ENCODE data around the gene ZCCHC7. TPM values are rescaled to one million over a fixed set of nuclear protein-coding genes. Genes with fewer than 3 reads are reported as not detected.

Gene ZCCHC7
- polyA plus RNA-seq, 2 of the 4 experiments (the other 2 are of a cell fraction): 15.7 to 30.0 TPM

DNA sequence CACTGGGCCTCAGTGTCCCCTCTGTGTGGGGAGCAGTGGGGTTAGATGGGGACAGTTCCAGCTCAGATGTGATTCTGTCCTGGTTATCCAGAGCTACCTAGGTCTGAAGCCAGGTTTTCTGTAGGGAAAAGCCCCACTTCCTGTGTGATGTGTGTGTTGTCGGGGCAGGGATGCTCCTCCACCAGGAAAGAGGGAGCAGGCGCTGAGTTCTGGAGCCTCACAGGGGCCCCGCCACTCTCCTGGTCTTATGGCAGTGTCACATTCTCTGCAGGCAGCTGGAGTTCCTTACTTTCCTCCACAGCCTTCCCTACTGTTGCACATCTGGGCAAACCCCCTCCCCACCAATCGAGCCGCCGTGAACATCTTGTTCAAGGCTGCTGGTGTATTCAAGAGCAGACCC, 263.0 kb downstream of the ZCCHC7 start (continued):
- no peak for TF ChIP-seq E2F6 (IDR thresholded peaks at IDR 0.05; ENCODE audit: borderline replicate concordance, low read depth)
- no peak for TF ChIP-seq HEYL (CRISPR knock-in tag; IDR thresholded peaks at IDR 0.05)
- TF ChIP-seq CBX8 (IDR thresholded peaks at IDR 0.05): no peak
- no peak for TF ChIP-seq HMGXB4 (CRISPR knock-in tag; IDR thresholded peaks at IDR 0.05; ENCODE audit: borderline replicate concordance)
- TF ChIP-seq FOSL2 (IDR thresholded peaks at IDR 0.05): no peak
- no peak for TF ChIP-seq FOSL2 (CRISPR knock-in tag; IDR thresholded peaks at IDR 0.05)

GRCh38 chr9:37383876-37384746, 263.7 kb downstream of the ZCCHC7 start:
- 63% methylated on average over 12 of the region's 12 CpGs for WGBS (ENCODE audit: missing lambda C conversion rate)
- Histone ChIP-seq H3K4me3 (no peak overlapping the region), H3K9me3 (no peaks in the 10 kb centered on the region), H3K4me2 (no peak overlapping the region), H3K27ac (no peak overlapping the region), H3K4me1 (no peaks in the 10 kb centered on the region)
- DNase-seq (ENCODE audit: low read depth in 1 of 2, low spot score in 1 of 2): no peak
- no peak for TF ChIP-seq FOSL2 (IDR thresholded peaks at IDR 0.05)
- TF ChIP-seq FOSL2 (CRISPR knock-in tag; IDR thresholded peaks at IDR 0.05): no peak
- no peak for TF ChIP-seq SREBF2 (IDR thresholded peaks at IDR 0.05)
- TF ChIP-seq SMC3 (IDR thresholded peaks at IDR 0.05): no peak
- TF ChIP-seq ZNF302 (CRISPR knock-in tag; IDR thresholded peaks at IDR 0.05): no peak
- TF ChIP-seq, protein P1, sequence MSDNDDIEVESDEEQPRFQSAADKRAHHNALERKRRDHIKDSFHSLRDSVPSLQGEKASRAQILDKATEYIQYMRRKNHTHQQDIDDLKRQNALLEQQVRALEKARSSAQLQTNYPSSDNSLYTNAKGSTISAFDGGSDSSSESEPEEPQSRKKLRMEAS (IDR thresholded peaks at IDR 0.05): no peak
- no peak for TF ChIP-seq E2F6 (IDR thresholded peaks at IDR 0.05; ENCODE audit: borderline replicate concordance, low read depth)
- TF ChIP-seq CBX2 (IDR thresholded peaks at IDR 0.05; ENCODE audit: borderline replicate concordance, low read depth): no peak
- TF ChIP-seq RNF2 (IDR thresholded peaks at IDR 0.05; ENCODE audit: borderline replicate concordance, low read depth): no peak
- TF ChIP-seq CHD4 (IDR thresholded peaks at IDR 0.05; ENCODE audit: borderline replicate concordance): no peak
- no peak for TF ChIP-seq NFE2L2 (conservative IDR thresholded peaks at IDR 0.05; ENCODE audit: low read length)
- TF ChIP-seq POLR2A (IDR thresholded peaks at IDR 0.05; ENCODE audit: low read length): no peak
- TF ChIP-seq CEBPB (IDR thresholded peaks at IDR 0.05): no peak
- no peak for TF ChIP-seq HOXB13 (CRISPR knock-in tag; IDR thresholded peaks at IDR 0.05; ENCODE audit: low read depth)
- TF ChIP-seq CBX8 (IDR thresholded peaks at IDR 0.05): no peak
- TF ChIP-seq MAZ (IDR thresholded peaks at IDR 0.05; ENCODE audit: borderline replicate concordance, low read depth, low read length): no peak
- TF ChIP-seq NPAS2 (CRISPR knock-in tag; IDR thresholded peaks at IDR 0.05; ENCODE audit: borderline replicate concordance): no peak
- TF ChIP-seq ELK1 (IDR thresholded peaks at IDR 0.05; ENCODE audit: low read depth, low read length): no peak
- TF ChIP-seq PHF8 (IDR thresholded peaks at IDR 0.05; ENCODE audit: borderline replicate concordance, low read depth): no peak
- no peak for FAIRE-seq
- no peak for ATAC-seq
- POLR2A ChIA-PET: no interaction called here
- CTCF ChIA-PET: interaction anchor here (0.6 to 1.6 kb wide), 4 partner anchors 14 to 122 kb away, joined by 3 to 5 read pairs (median 4); no protein-coding TSS in a partner anchor
